ENCODE results near the gene ACAD8.

The ACAD8 gene

GRCh38 chr11:134290646-134291045 lies 37.3 kb downstream of the ACAD8 start:
- no peak for DNase-seq (ENCODE audit: low spot score)

DNA sequence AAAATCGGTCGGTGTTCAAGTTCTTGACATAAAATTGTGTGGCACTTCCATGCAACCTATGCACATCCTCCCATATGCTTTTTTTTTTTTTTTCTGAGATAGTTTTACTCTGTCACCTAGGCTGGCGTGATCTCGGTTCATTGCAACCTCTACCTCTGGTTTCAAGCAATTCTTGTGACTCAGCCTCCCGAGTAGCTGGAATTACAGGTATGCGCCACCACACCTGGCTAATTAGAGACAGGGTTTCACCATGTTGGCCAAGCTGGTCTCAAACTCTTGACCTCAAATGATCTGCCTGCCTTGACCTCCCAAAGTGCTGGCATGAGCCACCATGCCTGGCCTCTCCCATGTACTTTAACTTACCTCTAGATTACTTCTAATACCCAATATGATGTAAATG lies 37.8 kb downstream of the ACAD8 start:
- DNase-seq (ENCODE audit: low spot score): no peak

GRCh38 chr11:134292661-134293060 lies 39.3 kb downstream of the ACAD8 start:
- no peak for DNase-seq (ENCODE audit: low spot score)

- no peak for DNase-seq (ENCODE audit: low spot score)
Measured at GRCh38 chr11:134293119-134294113, 40.0 kb downstream of the ACAD8 start.

DNA sequence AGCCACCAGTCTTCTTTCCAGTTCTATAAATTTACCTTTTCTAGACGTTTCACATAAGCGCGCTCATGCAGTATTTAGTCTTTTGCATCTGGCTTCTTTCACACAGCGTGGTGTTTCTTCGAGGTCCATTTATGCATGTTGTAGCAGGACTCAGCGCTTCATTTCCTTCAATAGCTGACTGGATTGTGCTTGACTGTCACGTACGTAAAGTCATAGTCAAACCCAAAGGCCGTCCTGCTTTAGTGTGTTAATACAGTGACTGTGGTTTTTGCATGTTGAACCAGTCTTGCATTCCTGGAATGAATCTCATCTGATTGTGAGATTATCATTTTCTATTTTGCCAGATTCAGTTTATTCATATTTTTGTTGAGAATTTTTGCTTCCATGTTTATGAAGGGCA lies 41.3 kb downstream of the ACAD8 start:
- no peak for DNase-seq (ENCODE audit: low spot score)

- DNase-seq (ENCODE audit: low spot score): no peak
Measured at GRCh38 chr11:134312223-134312622, 58.9 kb downstream of the ACAD8 start.

GRCh38 chr11:134312807-134313206 lies 59.4 kb downstream of the ACAD8 start:
- DNase-seq (ENCODE audit: low spot score): no peak

DNA sequence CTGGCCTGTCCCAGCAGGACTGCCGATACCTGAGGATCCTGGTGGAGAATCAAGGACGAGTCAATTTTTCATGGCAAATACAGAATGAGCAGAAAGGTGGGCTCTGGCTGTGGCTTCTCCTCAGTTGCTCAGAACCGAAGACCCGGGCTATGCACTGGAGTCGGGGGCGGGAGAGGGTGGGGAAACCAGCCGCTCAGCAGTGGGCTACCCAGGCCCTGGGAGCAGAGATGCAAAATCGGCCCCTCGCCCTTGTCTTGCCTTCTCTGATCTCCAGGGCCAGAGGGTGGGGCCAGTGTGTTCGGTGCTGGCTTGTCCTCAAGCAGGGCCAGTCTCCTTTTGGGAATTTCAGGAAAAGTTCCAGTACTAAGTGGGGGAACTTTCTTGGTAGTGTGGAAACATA lies 60.0 kb downstream of the ACAD8 start:
- DNase-seq (ENCODE audit: low spot score): no peak

GRCh38 chr11:134313821-134314607 lies 60.6 kb downstream of the ACAD8 start:
- DNase-seq (ENCODE audit: low spot score): no peak
